NT2/D1 (cell line): ENCODE measurements around the gene CD52.
"Not testable (repeated sequence)": the region's sequence is repeated elsewhere in the genome, so short reads cannot be mapped to it uniquely, and the experiment has no call there.

Source experiments
- DNase-seq: peaks from one replicate; pipeline ENCODE4 v3.0.0-alpha.2; 2011; ENCODE audit warnings: low read depth, low spot score
- H3K27me3 ChIP-seq: 2 replicates; pipeline ENCODE4 v1.6.0; 2011; ENCODE audit warnings: mild to moderate bottlenecking; ENCODE audit not compliant: insufficient read length, insufficient read depth
- H3K36me3 ChIP-seq: 2 replicates; pipeline ENCODE4 v1.6.1; 2011; ENCODE audit warnings: mild to moderate bottlenecking, low read length, mixed read lengths; ENCODE audit not compliant: insufficient read depth, insufficient read length
- H3K4me1 ChIP-seq: 2 replicates; pipeline ENCODE4 v1.5.1; 2011; ENCODE audit not compliant: insufficient read depth, insufficient read length
- H3K4me3 ChIP-seq: 2 replicates; pipeline ENCODE4 v1.5.1; 2011; ENCODE audit warnings: low read depth; ENCODE audit not compliant: insufficient read length
- H3K9ac ChIP-seq: 2 replicates; pipeline ENCODE4 v1.6.0; 2011; ENCODE audit warnings: low read depth; ENCODE audit not compliant: insufficient read length
- H3K9me3 ChIP-seq: 2 replicates; pipeline ENCODE4 v1.5.1; 2011; ENCODE audit warnings: mild to moderate bottlenecking, low read length; ENCODE audit not compliant: insufficient read depth
- SUZ12 ChIP-seq: IDR thresholded peaks from 2 replicates; pipeline ENCODE4 v1.6.1; 2011; ENCODE audit not compliant: insufficient read length, insufficient read depth; ENCODE audit errors: extremely low read depth
- YY1 ChIP-seq: IDR thresholded peaks from 2 replicates; pipeline ENCODE4 v1.6.1; 2011; ENCODE audit not compliant: insufficient read length, insufficient read depth
- ZNF274 ChIP-seq: IDR thresholded peaks from 2 replicates; pipeline ENCODE4 v1.6.1; 2011; ENCODE audit warnings: mild to moderate bottlenecking, low read depth, low read length

Gene CD52

DNA sequence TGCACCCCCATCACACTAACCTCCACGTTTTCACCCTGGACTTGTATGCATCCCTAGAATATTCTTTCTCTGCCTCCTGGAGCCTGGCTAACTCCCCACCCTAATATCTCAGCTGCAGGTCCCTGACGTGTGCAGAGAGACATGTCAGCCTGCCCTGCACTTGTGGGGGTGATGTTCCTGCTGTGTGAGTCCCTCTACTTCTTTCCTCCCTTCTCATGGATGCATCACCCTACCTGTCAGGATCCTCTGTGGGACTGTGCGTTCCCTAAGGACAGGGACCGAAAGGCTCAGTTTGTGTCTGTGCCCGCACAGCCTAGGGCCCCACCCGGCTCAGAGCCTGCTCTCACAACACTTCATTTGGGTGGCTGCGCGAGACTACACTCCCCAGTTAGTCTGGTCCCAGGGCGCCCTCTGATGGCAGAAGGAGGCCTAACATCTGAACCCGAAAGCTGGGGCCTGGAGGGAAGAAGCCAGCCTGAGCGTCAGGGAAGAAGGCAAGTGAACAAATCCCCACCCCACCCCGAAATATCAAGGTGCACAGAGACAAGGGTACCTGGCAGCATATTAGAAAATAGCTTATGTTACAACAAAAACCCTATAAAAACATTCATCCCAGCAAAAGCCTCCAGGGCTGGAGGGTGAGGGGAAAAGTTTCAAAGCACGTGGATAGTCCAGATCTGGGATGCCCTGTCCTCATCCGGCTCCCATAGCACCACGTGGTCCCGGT is 3.7 kb downstream of the CD52 start:
- TF ChIP-seq ZNF274: no peak
- TF ChIP-seq YY1: no peak
- no peak for TF ChIP-seq SUZ12
- DNase-seq: peak; percentile 86
- no peaks in the 10 kb centered on the region for H3K27me3 ChIP-seq
- peaks cover 36% of the 10 kb centered on the region for H3K36me3 ChIP-seq
- H3K9me3 ChIP-seq: no peaks in the 10 kb centered on the region
- peak overlapping the region; percentile 21 for H3K9ac ChIP-seq
- no peak overlapping the region for H3K4me3 ChIP-seq
- H3K4me1 ChIP-seq: peaks cover 25% of the 10 kb centered on the region

DNA sequence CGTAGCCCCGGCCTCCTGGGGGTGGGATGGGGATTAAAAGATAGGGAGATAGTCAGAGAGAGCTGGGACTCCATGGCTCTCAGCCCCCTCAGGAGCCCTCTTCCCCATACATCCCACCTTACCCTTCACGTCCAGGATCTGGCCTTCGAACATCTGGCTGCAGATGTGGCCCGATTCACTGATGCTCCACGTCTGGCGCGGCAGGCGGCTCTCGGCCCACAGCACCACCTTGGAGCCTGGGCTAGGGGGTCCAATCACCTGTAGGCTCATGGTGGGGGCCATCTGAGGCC is 4.2 kb downstream of the CD52 start:
- Histone ChIP-seq H3K36me3 (peaks cover 36% of the 10 kb centered on the region), H3K9me3 (no peaks in the 10 kb centered on the region), H3K4me3 (no peak overlapping the region), H3K4me1 (peaks cover 20% of the 10 kb centered on the region), H3K27me3 (no peaks in the 10 kb centered on the region), H3K9ac (no peak overlapping the region)
- TF ChIP-seq YY1: no peak
- TF ChIP-seq SUZ12: no peak
- no peak for TF ChIP-seq ZNF274
- DNase-seq: no peak

DNA sequence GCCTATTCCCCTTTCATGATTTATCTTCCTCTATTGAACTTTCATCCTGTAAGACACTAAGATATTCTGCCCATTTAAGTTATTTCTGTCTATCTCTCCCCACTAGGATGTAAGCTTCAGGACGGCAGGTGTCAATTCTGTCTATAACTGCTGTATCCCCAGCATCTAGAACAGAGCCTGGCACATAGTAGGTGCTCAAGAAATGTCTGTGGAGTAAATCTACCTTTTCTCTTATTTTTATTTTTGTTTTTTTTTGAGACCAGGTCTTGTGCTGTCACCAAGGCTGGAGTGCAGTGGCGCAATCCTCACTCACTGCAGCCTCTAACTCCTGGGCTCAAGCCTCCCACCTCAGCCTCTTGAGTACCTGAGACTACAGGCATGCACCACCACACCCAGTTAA is 5.6 kb downstream of the CD52 start:
- H3K4me3 ChIP-seq: no peak overlapping the region
- TF ChIP-seq SUZ12 (no peak), YY1 (no peak), ZNF274 (no peak)

DNA sequence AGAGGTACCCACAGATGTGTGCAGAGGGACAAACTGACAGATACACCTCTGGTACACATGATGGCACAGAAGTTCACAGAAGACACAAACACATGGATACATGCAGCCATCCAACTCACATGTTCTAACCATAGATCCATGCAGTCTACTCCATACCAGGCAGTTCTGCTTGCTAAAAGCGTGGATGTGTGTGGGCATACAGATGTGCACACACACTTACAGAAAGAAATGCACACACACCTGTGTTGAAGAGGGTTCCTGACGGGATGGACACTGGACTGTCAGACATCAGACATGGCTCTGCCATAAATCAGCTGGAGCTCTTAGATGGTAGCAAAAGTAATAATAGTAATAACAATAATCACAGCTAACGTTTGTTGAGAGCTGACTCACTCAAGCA is 6.8 kb downstream of the CD52 start:
- Histone ChIP-seq H3K9ac (no peak overlapping the region), H3K27me3 (no peaks in the 10 kb centered on the region), H3K4me3 (no peak overlapping the region), H3K4me1 (peaks cover 8% of the 10 kb centered on the region), H3K36me3 (peaks cover 36% of the 10 kb centered on the region), H3K9me3 (no peaks in the 10 kb centered on the region)
- TF ChIP-seq SUZ12 (no peak), ZNF274 (no peak), YY1 (no peak)
- no peak for DNase-seq

More for the DNA sequence above, 5.6 kb downstream of the CD52 start:
- no peaks in the 10 kb centered on the region for H3K27me3 ChIP-seq
- no peak overlapping the region for H3K9ac ChIP-seq
- DNase-seq: no peak
- peaks cover 36% of the 10 kb centered on the region for H3K36me3 ChIP-seq
- peaks cover 9% of the 10 kb centered on the region for H3K4me1 ChIP-seq
- H3K9me3 ChIP-seq: no peaks in the 10 kb centered on the region

DNA sequence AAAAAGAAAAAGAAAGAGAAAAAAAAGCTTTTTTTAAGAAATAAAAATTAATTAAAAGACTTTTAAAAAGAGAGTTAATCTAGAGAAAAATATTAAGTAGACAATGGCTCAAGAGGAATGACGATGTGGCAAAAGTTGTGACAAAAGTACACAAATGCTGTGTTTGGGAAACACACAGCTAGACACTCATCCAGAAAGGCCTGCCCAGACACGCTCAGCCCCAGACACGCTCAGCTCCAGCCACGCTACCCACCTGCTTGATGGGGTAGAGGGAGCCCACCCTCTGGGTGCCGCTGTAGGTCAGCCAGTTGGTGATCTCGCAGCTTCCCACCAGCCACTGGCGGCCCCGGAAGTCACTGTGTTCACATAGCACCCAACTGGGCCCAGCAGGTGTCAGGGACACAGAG is 10.2 kb downstream of the CD52 start:
- H3K27me3 ChIP-seq: no peaks in the 10 kb centered on the region
- H3K4me1 ChIP-seq: peaks cover 3% of the 10 kb centered on the region
- TF ChIP-seq ZNF274: no peak
- no peak for TF ChIP-seq YY1
- TF ChIP-seq SUZ12: no peak
- no peak for DNase-seq
- no peak overlapping the region for H3K9ac ChIP-seq
- no peaks in the 10 kb centered on the region for H3K9me3 ChIP-seq
- peaks cover 26% of the 10 kb centered on the region for H3K36me3 ChIP-seq
- no peak overlapping the region for H3K4me3 ChIP-seq

DNA sequence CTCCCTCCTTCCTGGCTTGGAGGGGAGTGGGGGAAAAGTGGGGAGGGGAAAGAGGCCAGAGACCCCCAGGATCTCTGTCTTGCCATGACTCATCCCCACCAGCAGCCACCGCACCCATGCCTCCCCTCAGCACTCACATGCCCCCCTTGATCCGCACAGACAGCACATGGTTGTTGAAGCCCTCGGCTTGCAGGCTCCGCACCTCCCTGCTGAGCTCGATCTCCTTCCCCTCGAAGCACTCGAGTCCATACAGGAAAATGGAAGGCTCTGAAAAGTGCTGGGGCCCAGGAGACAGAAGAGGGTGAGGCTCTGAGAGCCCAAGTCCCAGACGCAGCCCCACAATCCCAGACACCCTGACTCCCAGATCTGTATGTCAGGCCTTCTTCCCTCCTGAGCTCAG is 10.8 kb downstream of the CD52 start:
- H3K4me1 ChIP-seq: peaks cover 3% of the 10 kb centered on the region
- no peaks in the 10 kb centered on the region for H3K27me3 ChIP-seq
- no peak overlapping the region for H3K4me3 ChIP-seq
- peaks cover 20% of the 10 kb centered on the region for H3K36me3 ChIP-seq
- H3K9me3 ChIP-seq: no peaks in the 10 kb centered on the region
- DNase-seq: no peak
- peak overlapping the region; percentile 37 for H3K9ac ChIP-seq
- TF ChIP-seq SUZ12 (no peak), ZNF274 (no peak), YY1 (no peak)

DNA sequence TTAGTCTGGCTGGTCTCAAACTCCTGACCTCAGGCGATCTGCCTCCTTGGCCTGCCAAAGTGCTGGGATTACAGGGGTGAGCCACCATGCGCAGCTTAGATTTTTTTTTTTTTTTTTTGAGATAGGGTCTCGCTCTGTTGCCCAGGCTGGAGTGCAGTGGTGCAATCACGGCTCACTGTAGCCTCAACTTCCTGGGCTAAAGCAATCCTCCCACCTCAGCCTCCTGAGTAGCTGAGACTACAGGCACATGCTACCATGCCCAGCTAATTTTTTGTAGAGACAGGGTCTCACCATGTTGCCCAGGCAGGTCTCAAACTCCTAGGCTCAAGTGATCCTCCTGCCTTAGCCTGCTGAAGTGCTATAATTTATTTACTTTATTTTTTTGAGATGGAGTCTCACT is 11.6 kb downstream of the CD52 start:
- H3K9ac ChIP-seq, H3K4me3 ChIP-seq, H3K27me3 ChIP-seq, H3K4me1 ChIP-seq, H3K9me3 ChIP-seq, DNase-seq: not testable (repeated sequence)
- H3K36me3 ChIP-seq: peaks cover 12% of the 10 kb centered on the region
